ENCODE results near the gene ADAM12.
A peak's percentile ranks its signal among the peaks of the same experiment; 100 is the strongest.

Gene ADAM12

DNA sequence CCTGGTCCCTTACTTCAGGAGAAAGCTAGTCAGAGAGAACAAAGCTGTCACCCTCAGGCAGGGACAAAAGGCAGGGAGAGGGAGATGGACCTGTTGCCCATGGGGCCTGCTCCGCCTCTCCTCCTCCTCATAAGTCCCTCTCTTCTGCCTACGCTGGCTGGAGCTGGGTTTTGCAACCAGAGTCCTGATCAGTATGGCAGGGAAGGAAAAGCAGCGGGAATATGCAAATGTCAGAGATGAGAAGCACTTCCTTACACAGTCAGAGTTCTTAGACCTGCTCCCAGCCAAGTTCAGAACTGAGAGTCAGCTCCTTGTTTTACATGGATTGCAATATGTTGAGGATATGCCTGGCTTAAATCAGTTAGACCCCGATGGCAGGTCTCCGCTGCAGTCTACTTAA is 231.1 kb downstream of the ADAM12 start:
- DNase-seq (ENCODE audit: low spot score): no peak
- no peak for FAIRE-seq

DNA sequence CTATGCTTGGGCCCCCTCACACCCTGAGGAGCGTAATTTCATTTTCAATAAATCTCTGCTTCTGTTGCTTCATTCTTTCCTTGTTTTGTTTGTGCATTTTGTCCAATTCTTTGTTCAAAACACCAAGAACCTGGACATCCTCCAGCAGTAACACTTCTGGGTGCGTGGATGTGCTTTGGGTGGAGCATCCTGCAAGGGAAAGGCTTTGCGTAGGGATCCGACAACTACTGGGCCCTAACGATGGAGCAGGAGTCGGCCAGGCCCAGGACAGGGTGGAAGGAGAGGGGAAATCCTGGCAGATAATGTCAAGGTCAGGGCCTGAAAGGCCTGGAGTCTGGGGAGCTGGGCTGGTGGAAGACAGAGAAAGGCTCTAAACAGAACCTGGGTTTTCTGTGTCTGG is 231.8 kb downstream of the ADAM12 start:
- DNase-seq (ENCODE audit: low spot score) (no peak), FAIRE-seq (no peak)

DNA sequence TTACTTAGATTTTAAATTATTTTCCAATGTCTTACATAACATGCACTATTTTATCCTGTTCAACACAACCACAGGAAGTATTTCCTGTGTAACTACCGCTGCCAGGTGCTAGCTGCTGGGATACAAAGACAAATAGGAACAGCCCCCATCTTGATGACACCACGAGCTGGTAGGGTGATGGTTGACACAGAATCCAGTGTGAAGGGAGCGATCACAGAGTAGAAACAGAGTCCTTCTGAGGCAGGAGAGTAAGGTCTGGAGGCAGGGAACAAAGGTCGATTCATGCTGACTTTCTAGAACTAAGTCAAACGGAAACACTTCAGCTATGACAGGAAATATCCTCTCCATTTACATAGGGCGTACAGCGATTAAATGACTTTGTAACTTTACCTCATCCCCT is 232.3 kb downstream of the ADAM12 start:
- FAIRE-seq (no peak), DNase-seq (ENCODE audit: low spot score) (no peak)

DNA sequence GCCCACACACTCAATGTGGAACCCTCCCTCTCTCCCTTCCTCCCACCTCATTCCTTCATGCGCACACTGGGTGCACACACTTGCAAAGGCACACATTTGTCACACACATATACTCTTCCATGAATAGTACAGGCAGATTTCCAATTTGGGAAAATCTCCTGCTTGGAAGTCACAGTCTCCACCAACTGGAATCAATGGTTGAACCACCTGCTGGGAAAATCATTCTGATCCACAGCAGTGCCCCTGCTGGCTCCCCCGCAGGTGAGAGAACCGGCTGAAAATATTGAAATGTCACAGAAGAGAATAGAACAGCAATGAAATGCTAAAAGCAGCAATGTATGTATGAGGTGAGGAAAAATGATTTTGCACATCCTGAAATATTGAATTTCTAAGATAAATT is 232.7 kb downstream of the ADAM12 start:
- peak; percentile 44 for FAIRE-seq
- no peak for DNase-seq (ENCODE audit: low spot score)

DNA sequence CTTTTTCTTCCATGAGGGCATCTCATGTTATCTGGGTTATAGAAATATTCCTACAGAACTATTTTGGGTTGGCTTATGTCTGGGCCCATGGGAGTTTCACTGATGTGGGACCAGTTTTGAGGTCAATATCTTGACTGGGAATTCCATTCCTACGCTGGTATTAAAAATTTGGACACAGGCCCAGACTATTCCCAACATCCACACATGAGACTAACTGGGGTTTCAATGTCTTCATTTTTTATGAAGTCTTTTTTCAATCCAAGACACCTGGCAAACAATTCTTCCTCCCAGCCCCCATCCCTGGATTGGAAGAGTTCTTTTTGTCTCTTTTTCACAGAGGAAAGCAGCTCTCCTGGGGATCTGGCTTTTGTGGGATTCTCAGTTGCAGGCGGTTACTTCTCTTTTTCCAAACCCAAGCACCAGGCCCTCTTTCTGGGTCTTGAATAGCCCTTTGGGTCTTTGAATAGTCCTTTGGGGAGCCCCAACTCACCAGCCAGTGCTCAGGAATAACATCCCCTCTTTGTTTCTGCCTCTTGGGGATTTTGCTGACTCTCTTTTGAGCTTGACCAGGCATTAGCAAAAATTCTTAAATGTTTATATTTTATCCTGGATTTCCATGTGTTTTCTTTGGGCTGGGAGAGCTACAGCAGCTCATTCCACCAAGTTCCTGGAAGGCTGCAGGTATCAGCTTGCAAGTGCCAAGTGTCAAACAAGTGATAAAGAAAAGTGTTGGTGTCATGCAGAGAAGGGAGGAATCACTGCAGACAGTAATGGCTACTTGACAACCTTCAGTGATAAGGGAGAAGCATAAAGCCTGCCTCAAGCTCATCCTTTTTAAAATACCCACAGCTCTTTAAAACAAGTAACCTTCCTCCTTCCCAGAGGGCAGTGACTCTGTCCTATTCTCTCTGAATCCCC is 234.3 kb downstream of the ADAM12 start:
- FAIRE-seq: no peak
- DNase-seq (ENCODE audit: low spot score): no peak

DNA sequence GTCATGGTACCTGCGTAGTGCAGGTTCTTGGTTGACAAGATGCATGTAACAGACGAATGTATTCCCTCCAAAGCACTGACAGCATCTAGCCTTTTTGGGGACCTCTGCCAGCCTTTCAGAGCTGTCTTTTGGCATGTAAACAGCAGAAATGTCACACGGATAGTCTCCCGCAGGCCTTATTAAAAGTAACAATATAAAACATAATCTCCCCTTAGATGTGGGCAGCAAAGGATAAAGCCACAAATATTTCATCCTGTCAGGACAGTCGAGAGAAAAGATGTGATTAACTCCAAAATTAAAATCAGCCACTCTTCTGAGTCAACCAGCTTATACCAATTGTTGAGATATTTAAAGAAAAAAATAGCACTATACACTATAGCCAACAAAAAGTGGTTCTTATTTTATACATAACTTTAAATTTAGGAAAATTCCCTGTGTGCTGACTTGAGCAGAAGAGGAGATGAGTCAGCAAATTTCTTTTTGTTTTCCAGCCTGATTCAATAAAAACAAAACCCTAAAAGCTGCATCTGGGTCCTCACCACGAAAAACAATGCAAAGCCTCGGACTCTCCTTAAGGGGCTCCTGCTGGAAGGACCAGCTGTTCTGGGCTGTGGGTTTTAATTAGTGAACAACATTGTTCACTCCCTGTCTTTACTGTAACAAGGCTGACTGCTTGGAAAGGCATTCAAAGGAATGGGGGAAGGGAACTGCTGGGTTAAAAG is 240.2 kb downstream of the ADAM12 start:
- DNase-seq (ENCODE audit: low spot score): peak; percentile 42
- FAIRE-seq: no peak

DNA sequence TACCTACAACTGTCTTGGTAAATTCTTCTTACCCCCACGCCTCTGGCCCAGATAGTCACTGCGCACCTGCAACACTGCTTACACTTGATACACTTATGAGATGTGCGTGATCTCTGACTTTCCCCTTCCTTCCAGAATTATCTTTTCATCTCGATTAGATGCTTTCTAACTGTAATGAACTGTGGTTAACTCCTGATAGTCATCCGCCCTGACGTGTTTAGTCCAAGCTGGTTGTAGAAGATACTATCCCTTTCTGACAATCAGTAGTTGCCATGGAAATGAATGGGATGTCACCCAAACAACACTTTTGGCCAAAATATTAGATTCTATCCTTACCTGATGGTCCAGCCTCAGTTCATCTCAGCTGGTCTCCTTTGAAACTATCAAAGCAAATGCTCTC is 241.5 kb downstream of the ADAM12 start:
- DNase-seq (ENCODE audit: low spot score) (no peak), FAIRE-seq (no peak)

DNA sequence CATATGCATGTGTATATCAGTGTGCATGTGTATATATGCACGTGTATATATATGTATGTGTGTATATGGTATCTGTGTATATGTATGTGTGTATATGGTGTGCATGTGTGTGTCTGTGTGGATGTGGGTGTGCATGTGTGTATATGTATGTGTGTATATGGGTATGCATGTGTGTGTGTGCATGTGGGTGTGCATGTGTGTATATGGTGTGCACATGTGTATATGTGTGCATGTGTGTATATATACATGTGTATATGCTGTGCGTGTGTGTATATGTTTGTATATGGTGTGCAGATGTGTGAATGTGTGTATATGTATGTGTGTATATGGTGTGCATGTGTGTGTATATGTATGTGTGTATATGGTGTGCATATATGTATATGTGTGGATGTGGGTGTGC is 245.2 kb downstream of the ADAM12 start:
- DNase-seq (ENCODE audit: low spot score) (no peak), FAIRE-seq (no peak)

DNA sequence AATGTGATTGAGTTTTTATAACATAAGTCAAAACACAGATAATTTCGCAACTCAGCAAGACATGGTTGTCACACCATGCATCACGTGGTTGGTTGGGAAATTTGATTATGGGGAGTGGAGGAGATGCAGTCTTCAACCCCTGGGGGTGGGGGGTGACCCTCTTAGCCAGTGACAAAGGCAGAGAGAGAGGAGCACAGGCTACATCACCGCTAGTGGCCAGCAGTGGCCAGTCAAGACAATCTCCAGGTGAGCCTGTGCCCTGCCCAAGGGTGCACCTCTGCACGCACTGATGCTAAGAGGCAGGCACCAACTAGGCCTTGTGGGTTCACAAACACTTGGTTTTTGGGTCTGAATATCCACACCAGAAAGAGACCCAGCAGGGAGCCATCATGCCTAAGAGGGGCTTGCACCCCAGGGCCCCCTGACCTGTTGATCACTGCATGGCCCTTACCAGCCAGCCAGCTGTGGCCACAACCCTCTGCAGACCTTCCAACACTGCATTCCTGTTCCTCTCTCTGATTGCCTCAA is 247.5 kb downstream of the ADAM12 start:
- DNase-seq (ENCODE audit: low spot score) (no peak), FAIRE-seq (no peak)

DNA sequence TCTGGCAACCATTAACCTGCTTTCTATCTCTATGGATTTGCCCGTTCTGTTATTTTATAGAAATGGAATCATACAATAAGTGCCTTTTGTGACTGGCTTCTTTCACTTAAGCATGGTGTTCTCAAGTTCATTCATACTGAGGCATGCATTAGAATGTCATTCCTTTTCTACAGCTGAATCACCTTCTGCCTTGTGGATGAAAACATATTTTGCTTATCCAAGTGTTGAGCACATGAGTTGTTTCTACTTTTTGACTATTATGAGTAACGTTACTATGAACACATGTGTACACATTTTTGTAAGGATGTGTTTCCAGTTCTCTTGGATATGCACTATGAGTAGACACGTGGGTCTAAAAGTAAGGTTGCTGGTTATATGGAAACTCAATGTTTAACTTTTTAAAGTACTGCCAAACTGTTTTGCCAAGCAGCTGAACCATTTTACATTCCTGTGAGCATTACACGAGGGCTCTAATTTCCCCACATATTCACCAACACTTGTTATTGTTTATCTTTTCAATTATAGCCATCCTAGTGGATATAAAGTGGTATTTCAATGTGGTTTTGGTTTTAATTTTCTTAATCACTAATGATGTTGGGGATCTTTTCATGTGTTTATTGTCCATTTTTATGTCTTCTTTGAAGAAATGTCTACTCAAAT is 250.6 kb downstream of the ADAM12 start:
- DNase-seq (ENCODE audit: low spot score) (no peak), FAIRE-seq (no peak)

DNA sequence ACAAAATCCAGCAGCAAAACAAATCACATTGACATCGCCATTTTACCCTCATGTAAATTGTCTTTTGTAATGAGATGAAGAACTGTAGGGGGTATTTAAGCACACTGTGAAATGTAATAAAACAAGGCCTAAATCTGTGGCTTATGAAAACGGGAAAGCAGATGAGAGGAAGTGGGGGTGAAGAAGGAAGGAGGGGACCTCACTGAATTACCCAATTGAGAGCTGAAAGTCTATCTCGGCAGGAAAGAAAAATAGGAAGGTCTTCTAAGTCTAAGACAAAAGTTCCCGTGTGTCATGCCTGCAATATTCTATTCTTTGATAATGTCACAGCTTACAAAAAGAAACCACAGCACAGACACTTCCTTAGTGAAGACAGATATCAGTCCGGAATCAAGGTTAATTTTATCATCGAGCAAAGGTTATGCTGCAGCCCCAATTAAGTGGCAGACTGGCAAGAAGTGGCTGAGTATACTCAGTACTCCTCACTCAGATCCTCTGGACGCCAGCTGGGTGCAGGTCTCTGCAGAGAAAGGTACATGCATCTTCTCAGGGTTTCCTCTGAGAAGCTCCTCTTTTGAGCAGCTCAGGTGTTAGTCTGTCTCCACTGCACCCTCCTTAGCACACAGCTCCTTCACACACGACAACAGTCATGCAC is 252.2 kb downstream of the ADAM12 start:
- FAIRE-seq (no peak), DNase-seq (ENCODE audit: low spot score) (no peak)

DNA sequence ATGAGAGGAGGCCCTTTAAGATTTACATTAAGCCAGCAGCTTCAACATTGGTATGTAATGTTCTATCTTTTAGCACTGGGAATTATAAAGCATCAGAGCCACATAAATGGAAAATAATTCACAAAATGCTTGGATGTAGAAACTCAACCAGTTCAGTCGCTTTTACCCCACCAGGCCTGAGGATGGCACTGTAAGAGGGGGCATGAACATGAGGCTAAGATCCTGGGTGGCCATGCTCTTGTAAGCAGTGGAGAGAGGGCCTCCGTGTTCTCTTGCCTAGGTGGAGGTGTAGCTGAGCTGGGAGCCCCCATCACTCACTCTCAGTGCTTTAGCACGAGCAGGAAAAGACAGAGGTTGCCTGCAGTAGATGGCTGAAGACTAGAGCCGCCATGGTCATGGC is 253.1 kb downstream of the ADAM12 start:
- FAIRE-seq (no peak), DNase-seq (ENCODE audit: low spot score) (no peak)

DNA sequence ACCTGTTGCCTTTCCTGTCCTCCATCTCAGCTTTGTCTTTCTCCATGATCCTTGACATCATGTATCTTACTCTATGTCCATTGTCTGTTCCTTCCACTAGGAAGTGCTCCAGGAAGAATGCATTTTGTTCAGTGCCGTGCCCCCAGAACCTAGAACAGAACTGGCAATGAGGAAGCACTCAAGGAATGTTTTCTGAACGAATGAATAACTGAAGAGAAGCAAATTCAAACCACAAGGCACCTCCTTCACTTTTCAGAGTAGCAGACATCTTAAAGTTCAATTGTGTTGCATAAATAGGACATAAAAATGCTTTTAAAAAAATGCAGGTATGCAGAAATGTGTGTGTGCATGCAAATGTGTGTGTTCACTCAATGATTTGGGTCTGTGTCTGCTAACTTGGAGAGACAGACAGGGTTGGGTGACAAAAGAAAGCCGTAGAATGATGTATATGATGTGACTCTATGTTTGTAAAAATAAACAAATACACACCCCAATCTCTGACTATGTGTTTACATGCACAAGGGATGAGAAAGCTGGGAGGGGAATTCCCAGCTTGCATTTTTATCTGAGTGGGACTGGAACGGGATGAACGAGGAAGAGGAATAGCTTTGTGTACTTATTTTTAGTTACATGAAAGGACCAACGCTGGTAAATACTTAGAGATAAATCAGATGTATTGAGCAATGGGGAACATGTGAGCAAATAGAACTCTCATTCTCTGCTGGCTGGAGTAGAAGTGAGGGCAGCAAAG is 254.2 kb downstream of the ADAM12 start:
- DNase-seq (ENCODE audit: low spot score) (no peak), FAIRE-seq (no peak)

DNA sequence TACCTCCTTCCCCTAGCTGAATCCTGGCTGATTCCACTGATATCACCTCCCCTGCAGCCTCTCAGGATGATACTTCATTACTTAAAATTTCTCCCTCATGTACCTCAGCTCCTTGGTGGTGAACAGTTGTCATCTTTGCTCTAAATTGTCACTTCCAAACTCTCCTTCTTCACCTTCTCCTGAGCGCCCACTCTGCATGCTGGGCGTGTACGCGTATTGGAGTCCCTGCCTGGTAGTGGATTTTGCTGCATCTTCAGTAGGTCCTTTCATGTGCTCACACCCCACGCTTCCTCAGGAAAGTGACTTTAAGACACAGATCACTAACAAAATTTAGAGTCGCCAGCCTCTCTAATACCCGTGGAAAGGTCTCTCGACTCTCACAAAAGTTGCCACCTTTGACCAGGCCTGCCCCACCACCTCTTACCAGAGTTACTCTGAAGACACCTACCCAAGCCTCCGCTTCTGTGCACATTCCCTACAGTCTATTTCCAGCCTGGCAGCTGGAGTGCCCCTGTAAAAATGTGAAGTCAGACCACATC is 255.1 kb downstream of the ADAM12 start:
- FAIRE-seq: no peak

DNA sequence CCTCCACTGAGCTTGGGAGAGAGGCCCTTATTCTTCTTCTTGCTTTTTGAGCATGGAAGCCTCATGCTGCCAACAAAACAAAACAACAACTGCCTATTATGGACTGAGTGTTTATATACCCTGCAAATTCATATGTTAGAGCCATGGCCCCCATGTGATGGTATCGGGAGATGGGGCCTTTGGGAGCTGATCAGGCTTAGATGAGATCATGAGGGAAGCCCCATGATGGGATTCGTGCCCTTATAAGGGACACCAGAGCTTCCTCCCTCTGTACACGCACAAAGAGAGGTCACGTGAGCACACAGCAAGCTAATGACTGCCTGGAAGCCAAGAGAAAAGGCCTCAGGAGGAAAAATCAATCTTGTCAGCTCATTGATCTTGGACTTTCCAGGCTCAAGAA is 256.9 kb downstream of the ADAM12 start:
- FAIRE-seq (no peak), DNase-seq (ENCODE audit: low spot score) (no peak)

More for the DNA sequence above, 255.1 kb downstream of the ADAM12 start:
- DNase-seq (ENCODE audit: low spot score): no peak

DNA sequence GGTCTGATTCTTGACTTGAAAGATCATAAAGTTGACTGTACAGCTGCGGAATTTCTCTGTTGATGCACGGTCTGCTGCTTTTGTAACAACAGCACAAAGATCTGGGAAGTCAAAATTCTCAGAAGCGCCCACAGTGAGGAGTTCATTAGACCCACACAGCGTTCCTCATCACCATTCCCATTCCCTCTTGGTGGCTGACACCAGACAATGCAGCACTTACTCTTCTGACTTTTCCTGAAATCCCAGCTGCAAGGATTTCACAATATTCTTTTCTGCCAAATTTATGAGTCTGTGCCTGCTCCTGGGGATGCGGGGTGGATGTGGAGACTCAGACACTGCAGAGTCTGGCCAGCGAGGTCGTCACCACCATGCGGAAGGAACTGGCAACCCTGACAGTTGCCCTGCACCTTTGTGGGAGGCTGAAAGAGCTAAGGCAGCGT is 258.0 kb downstream of the ADAM12 start:
- DNase-seq (ENCODE audit: low spot score) (no peak), FAIRE-seq (no peak)

DNA sequence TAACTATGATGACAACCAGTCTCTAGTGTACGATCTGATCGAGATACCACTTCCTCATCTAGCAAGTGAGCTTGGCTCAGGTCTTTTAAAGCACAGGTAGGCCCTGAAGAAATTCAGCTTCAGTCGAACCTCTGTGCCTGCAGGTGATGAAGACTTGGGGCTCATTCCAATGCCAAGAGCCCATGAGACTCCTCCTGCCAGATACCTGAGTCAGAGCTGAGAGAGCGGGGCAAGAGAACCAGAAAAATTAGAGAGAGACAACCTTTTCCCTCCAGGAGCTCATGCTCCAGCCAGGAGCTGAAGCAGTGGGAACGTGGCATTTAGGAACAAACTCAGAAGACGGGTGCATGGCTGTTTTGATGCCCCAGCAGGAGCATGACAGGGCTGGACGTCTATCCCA is 259.3 kb downstream of the ADAM12 start:
- FAIRE-seq: no peak
- DNase-seq (ENCODE audit: low spot score): no peak

DNA sequence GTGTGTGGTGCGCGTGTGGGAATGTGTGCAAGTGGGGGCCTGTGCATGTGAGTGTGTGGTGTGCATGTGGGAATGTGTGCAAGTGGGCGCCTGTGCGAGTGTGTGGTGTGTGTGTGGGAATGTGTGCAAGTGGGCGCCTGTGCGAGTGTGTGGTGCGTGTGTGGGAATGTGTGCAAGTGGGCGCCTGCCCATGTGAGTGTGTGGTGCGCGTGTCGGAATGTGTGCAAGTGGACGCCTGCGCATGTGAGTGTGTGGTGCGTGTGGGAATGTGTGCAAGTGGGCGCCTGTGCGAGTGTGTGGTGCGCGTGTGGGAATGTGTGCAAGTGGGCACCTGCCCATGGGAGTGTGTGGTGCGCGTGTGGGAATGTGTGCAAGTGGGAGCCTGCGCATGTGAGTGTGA is 259.7 kb downstream of the ADAM12 start:
- DNase-seq (ENCODE audit: low spot score) (no peak), FAIRE-seq (no peak)

DNA sequence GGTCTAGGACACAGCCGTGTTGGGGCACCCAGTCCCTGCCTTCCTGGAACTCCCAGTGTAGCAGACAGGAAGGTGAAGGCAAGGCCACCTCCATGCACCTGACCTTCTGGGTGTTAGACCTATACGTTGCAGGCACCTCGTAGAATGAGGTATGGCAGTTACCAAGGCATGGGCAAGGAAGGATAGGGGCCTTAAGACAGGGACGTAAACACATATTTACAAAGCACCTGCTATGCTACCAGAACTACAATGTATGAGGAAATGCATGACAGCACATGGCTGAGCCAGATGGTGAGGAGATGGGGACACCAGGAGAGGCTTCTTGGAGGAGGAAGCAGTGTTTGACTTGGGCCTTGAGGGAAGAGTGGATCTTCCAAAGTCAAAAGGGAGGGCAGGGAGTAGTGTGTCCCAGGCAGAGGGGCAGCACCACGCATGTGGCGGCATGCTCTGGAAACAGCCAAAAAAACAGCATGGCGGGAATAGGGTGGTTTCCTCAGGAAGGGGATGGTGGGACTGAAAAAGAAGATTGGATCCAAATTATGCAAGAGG is 260.7 kb downstream of the ADAM12 start:
- DNase-seq (ENCODE audit: low spot score): no peak
- no peak for FAIRE-seq

DNA sequence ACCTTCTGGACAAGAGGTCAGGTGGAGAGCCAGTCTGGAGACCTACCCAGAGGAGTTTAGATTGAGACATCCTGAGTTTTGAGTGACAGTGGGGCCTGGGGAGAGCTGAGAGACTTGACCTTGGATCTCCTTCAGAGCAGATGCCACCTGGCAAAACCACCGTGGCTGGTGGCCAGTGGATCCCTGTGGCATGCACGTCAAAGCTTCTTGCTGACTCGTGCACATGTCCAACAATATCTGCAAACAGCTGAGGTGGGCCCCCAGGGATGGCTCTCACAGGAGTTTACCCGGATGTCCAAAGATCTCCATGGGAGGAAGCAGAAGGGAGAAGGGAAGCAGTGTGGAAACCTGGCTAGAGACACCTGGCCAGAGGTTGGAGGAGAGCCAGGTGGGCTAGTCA is 261.4 kb downstream of the ADAM12 start:
- DNase-seq (ENCODE audit: low spot score) (no peak), FAIRE-seq (no peak)

All from urothelium cell line (cell line).